GM21723 (cell line): Measurements from ENCODE around the gene PLCH1.

Experiments used
- ATAC-seq: cut with Tn5 transposase; IDR thresholded peaks from one replicate; pipeline ENCODE4 v1.9.1; 2021; ENCODE audit warnings: mild to moderate bottlenecking, moderate library complexity; ENCODE audit not compliant: unreplicated experiment

PLCH1 gene

GRCh38 chr3:155390351-155390750, 354.5 kb downstream of the PLCH1 start:
- ATAC-seq, result no peak

GRCh38 chr3:155388417-155388816, 356.5 kb downstream of the PLCH1 start:
- ATAC-seq, result no peak

DNA sequence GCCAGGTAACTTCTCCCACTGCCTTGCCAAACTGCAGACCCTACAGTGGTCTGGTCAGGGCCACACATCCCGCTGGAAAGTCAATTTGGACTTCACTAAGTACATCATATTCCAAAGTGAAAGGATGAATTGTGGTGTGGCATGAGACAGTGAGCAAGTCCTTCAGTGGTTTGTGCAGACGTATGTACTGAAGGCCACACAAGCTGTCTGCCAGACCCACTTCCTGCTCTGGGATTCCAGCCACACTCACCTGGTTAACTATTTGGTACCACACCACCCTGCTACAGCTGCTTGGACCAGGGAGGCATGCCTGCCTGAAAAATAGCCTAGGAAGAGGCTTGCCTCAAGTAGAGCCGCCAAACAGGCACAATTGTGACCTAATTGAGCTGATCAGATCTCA, 357.3 kb downstream of the PLCH1 start:
- no peak for ATAC-seq

GRCh38 chr3:155386919-155387318, 358.0 kb downstream of the PLCH1 start:
- no peak for ATAC-seq

DNA sequence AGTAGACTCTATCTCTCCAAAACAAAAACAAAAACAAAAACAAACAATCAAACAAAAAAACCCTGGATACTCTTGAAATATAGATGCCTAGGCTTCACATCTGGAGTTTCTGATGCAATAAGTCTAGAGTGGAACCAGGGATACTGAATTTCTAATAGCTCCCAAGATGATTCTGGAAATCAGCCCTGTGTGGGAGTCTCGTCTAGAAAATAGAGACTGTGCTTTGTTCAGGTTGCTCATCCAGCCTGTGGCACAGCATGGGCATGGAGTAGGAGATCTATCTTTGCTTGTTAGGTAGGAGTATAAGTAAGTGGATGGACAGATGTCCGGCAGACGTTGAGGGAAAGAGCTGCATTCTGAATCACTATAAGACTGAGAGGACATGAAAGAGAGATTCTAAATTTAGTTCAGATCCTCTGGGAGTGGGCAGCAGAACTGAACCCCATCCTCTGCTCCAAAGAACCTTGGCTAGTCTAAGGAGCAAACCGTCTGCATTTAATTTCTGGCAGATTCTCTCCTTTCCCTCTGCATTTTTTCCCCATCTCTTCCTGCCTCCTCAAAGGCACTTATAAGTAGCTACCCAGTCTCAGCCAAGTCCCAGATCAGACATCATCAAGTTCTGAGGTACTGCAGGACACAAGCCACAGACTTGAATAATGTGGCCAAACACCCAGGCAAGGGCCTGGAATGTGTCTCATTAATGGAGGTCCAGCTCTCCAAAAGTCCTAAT, 358.8 kb downstream of the PLCH1 start:
- ATAC-seq, result no peak

- ATAC-seq, result no peak
Observed at GRCh38 chr3:155382396-155383042, 362.4 kb downstream of the PLCH1 start.

DNA sequence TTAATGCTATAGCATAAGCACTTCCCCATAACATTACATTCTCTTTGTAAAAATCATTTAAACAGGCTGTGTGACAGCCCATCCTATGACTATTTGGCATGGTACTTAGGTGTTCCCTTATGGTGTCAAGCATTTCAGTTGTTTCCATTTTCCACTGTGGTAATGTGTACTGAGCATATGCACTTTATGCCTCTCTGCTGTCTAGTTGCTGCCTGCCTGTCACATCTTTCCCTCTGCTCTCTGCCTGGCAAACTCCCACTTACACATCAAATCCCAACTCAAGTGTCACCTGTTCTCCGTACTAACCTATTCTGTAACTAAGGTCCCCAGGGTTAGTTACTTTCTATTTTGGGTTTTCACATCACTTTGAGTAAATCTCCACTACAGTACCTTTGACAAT, 367.0 kb downstream of the PLCH1 start:
- no peak for ATAC-seq

DNA sequence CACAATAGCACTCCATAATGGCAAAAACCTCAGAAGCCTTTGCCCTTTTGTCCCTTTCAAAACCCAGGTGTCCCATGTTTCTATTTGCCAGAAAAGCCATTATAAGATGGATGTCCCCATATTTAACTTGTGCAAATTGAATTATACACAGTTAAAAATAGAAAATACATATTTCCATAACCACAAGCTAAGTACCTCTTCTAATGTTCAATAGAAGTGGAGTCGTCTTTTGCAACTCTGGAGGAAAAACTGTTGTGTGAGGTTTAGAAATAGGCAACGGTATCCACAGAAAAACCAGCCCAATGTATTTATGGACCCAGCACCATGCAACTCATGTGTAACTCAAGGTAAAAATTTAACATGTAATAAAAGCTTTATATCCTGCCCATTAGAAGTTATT, 367.8 kb downstream of the PLCH1 start:
- no peak for ATAC-seq

GRCh38 chr3:155372281-155372680, 372.6 kb downstream of the PLCH1 start:
- no peak for ATAC-seq

DNA sequence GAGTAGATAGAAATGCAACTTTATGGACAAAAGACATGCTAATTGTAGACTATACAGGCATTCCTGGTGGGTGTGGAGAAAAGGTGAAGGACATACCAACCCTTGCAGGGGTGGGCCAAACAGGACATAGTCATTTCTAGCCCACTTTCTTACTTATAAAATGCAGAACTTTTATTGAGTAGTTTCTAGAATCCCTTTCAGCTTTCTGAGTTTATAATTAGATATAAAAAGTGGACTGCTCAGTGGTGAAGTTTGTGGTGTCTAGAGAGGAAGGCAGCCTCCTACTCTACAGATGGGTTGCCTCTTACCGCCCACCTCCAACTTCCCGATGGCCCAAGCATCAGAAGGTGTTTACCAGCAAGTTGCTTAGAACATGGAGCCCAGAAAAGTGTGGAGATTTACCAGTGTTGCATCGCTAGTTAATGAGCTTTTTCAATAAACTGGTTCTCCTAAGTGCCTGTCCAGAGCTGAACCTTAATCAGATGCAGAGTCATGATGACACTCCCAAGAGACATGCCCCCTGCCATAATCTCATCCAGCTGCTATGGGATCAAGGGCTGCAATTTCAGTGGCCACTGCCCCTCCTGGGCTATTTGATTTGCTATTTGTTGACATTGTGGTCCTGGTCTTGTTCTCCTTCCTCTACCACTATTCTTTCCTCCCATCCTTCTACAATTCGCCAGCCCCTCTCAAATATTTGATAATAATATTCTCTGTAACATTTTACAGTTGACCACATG, 373.9 kb downstream of the PLCH1 start:
- no peak for ATAC-seq

DNA sequence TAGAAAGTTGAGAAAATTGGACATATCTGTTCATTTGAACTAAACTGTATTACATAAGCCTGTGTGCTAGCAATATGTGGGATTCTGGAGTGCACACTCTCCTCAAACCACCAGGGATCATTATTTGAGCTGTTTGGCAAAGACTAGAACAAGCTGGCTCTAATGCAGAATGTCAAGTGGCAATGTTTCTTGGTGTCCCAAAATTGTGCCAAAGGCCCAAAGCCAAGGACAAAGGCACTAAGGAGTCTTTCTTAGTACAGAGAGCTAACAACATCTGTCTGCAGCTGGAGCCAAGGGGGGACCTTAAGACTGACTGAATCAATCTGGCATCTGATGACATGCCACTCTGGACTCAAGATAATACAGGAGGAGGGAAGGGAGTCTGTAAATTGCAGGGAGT, 374.7 kb downstream of the PLCH1 start:
- no peak for ATAC-seq

- no peak for ATAC-seq
Observed at GRCh38 chr3:155369735-155370134, 375.1 kb downstream of the PLCH1 start.

DNA sequence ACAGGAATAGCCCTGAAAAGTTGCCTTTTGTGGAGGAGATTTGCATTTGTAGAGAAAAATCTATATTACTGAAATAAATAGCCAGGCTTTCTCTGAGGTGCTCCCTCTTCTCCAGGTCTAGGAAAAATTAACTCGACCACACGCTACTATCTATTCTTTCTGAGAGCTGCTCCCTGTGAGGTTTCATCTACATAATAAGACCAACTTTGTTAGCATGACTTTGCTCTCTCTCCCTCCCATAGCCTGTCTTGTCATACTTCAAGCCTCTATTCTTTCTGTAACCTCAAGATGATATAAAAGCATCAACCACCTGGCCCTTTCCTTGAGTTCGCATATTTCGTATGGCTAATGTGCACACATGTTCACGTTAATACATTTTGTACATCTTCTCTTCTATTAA, 375.6 kb downstream of the PLCH1 start:
- no peak for ATAC-seq

DNA sequence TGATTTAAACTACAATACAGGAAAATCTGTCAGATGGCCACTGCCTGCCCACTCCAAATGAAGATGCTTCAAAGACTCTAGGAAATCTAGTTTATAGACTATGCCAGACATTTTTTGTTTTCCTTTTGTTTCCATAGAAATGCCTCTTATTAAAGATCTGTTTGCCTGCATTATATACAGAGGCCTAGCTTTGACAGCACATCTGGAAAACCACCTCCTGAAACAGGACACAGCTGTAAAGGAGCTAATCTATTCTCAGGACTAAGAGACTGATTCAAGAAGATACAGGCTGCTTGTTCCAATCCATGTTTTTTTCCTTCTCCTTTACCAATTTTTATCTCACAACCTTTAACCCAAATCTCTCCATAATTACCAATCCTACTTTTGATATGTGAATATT, 376.1 kb downstream of the PLCH1 start:
- no peak for ATAC-seq

- ATAC-seq, result no peak
Observed at GRCh38 chr3:155367506-155367905, 377.4 kb downstream of the PLCH1 start.

DNA sequence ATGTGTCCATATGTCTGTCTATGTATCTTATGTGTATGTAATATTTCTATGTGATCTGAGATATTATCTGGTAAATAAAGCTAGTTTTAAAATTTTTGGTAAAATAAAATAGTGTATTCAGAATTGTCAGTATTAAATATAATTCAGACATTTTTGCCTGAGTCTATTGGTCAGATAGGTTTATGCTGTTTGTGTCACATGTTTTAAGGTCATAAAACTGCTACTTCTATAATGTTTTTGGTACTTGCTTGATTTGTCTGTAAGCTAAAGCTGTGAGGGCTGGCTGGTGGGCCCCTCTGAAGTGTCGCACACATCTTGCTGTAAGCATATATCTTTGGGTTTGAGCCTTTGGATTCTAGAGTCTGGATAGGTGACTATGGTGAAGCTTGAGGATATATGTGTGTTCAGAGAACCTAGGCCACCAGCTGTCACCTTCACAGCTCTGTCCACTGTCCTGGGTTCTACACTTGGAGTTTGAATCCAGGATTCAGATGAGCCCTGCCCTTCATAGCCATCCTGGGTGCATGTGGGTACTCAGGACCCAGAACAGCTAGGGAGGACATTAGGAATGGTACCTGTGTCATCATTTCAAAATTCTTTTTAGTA, 379.6 kb downstream of the PLCH1 start:
- no peak for ATAC-seq

GRCh38 chr3:155364492-155364891, 380.4 kb downstream of the PLCH1 start:
- no peak for ATAC-seq

DNA sequence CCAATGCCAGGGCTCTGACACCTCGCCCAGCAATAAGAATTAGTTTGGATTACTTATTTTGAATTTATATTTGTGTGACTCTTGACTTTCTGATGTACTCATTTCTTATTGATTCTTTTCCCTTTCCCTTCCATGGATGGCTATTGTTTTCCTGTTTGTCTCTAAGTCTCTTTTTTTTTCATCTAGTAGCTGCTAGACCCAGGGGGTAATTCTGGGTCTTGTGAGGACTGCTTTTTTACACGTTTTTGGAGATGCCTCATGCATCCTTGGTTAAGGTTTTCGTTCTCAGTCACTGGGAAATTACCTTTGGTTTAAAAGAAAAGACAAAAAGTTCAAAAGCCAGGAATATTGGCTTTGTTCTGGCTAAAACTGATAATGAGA, 381.2 kb downstream of the PLCH1 start:
- ATAC-seq, result no peak

GRCh38 chr3:155362808-155363689, 381.8 kb downstream of the PLCH1 start:
- ATAC-seq, result no peak

DNA sequence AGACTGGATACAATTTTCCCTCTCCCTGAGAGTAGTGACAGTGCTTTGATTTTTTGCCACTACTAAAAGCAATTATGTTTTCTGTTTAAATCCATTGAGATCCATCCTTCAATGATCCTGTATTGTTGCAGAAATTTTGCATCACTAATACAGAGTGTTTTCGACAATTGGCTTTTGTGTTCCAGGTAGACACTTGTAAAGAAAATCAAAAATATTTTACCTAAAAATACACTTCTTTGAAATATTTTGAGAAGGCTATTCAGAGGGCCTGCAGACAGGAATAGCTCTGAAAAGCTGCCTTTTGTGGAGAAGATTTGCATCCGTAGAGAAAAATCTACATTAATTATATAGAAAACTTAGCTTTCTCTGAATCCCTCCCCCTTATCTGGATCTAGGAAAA, 384.6 kb downstream of the PLCH1 start:
- no peak for ATAC-seq
